Measurements from ENCODE around the gene CYP39A1. TPM values are rescaled to one million over a fixed set of nuclear protein-coding genes. Genes with fewer than 3 reads are reported as not detected.

Gene CYP39A1
- total RNA-seq, 2 donors from 2014 or later, result 0.68 to 1.1 TPM

- TF ChIP-seq, protein P1, sequence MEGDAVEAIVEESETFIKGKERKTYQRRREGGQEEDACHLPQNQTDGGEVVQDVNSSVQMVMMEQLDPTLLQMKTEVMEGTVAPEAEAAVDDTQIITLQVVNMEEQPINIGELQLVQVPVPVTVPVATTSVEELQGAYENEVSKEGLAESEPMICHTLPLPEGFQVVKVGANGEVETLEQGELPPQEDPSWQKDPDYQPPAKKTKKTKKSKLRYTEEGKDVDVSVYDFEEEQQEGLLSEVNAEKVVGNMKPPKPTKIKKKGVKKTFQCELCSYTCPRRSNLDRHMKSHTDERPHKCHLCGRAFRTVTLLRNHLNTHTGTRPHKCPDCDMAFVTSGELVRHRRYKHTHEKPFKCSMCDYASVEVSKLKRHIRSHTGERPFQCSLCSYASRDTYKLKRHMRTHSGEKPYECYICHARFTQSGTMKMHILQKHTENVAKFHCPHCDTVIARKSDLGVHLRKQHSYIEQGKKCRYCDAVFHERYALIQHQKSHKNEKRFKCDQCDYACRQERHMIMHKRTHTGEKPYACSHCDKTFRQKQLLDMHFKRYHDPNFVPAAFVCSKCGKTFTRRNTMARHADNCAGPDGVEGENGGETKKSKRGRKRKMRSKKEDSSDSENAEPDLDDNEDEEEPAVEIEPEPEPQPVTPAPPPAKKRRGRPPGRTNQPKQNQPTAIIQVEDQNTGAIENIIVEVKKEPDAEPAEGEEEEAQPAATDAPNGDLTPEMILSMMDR (IDR thresholded peaks at IDR 0.05), result no peak
- peak; percentile 44 for ATAC-seq (ENCODE audit: insufficient number of reproducible peaks, low FRiP score, low read depth)
- no peaks in the 10 kb centered on the region for H3K27me3 ChIP-seq (replicated peaks; ENCODE audit: insufficient read depth)
- H3K36me3 ChIP-seq, result no peaks in the 10 kb centered on the region
- peak overlapping the region; percentile 35 to 70 for H3K27ac ChIP-seq
- H3K4me3 ChIP-seq, result no peak overlapping the region
- DNase-seq (ENCODE audit: low spot score), result no peak
- H3K4me1 ChIP-seq (ENCODE audit: control insufficient read depth in 1 of 2, low read depth in 2 of 2), result peaks cover 26 to 39% of the 10 kb centered on the region in 2 donors
- no peaks in the 10 kb centered on the region for H3K9me3 ChIP-seq
Measured at GRCh38 chr6:46583721-46584120, 68.9 kb downstream of the CYP39A1 start.

DNA sequence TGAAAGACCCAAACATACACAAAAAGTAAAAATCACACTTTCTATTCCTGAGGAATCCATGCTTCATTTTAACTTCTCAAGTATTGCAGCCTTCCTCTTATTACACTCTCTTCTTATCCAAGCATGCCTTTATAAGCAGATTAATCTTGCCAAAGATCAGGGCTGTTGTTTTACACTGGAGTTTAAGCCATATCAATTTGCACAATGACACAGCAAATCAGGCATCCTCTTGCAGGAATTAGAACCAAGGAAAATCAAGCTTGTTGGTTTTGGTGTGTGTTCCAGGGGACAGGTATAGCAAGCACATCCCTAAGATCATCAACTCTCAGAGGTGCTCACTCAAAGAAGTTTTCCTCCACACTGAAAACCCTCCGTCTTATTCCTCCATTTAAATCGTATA, 69.5 kb downstream of the CYP39A1 start:
- no peak for ATAC-seq (ENCODE audit: insufficient number of reproducible peaks, low FRiP score, low read depth)

DNA sequence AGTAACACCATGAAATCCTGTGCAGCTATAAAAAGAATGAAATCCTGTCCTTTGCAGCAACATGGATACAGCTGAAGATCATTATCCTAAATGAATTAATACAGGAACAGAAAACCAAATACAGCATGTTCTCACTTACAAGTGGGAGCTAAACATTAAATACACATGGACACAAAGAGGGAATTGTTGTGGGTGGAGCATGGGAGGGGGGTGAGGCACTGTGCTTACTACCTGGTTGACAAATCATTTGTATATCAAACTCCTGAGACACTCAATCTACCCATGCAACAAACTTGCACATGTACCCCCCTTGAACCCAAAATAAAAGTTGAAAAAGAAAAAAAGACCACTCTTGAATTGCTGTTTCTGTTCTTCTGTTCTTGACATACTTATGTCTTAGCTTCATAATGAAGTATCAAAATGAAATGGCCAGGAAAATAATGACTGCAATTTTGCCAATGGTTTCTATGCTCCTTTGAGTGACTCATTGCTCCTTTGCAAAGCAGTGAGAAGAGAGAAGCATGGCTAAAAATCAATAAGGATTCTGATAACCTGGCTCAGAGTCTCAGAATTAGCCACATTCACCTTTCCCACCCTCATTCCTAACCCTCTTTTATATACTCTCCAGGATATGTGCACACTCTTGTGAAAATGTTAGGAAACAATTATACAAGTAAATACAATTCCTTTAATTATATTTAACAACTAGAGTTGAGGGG, 71.0 kb downstream of the CYP39A1 start:
- H3K9me3 ChIP-seq, result no peaks in the 10 kb centered on the region
- H3K4me1 ChIP-seq (ENCODE audit: control insufficient read depth in 1 of 2, low read depth in 2 of 2), result peaks cover 14 to 27% of the 10 kb centered on the region in 2 donors
- no peak for DNase-seq (ENCODE audit: low spot score)
- TF ChIP-seq, protein P1 (IDR thresholded peaks at IDR 0.05), result no peak
- no peaks in the 10 kb centered on the region for H3K36me3 ChIP-seq
- no peak for ATAC-seq (ENCODE audit: insufficient number of reproducible peaks, low FRiP score, low read depth)
- H3K27ac ChIP-seq, result no peak overlapping the region
- no peaks in the 10 kb centered on the region for H3K27me3 ChIP-seq (replicated peaks; ENCODE audit: insufficient read depth)
- no peak overlapping the region for H3K4me3 ChIP-seq

More for the DNA sequence above, 69.5 kb downstream of the CYP39A1 start:
- no peaks in the 10 kb centered on the region for H3K27me3 ChIP-seq (replicated peaks; ENCODE audit: insufficient read depth)
- H3K9me3 ChIP-seq, result no peaks in the 10 kb centered on the region
- peaks cover 26 to 39% of the 10 kb centered on the region in 2 donors for H3K4me1 ChIP-seq (ENCODE audit: control insufficient read depth in 1 of 2, low read depth in 2 of 2)
- no peak for DNase-seq (ENCODE audit: low spot score)
- H3K36me3 ChIP-seq, result no peaks in the 10 kb centered on the region
- peak overlapping the region; percentile 35 to 70 for H3K27ac ChIP-seq
- no peak overlapping the region for H3K4me3 ChIP-seq
- TF ChIP-seq, protein P1 (IDR thresholded peaks at IDR 0.05), result no peak

- H3K27ac ChIP-seq, result no peak overlapping the region
- H3K4me1 ChIP-seq (ENCODE audit: control insufficient read depth in 1 of 2, low read depth in 2 of 2), result no peaks in the 10 kb centered on the region
- DNase-seq (ENCODE audit: low spot score) (no peak), ATAC-seq (ENCODE audit: insufficient number of reproducible peaks, low FRiP score, low read depth) (no peak)
- H3K36me3 ChIP-seq, result no peaks in the 10 kb centered on the region
- no peaks in the 10 kb centered on the region for H3K9me3 ChIP-seq
- TF ChIP-seq, protein P1 (IDR thresholded peaks at IDR 0.05), result no peak
- no peaks in the 10 kb centered on the region for H3K27me3 ChIP-seq (replicated peaks; ENCODE audit: insufficient read depth)
- no peak overlapping the region for H3K4me3 ChIP-seq
Measured at GRCh38 chr6:46575530-46575929, 77.1 kb downstream of the CYP39A1 start.

- H3K27ac ChIP-seq, result no peak overlapping the region
Measured at GRCh38 chr6:46573140-46573539, 79.5 kb downstream of the CYP39A1 start.

More at GRCh38 chr6:46573140-46573539, 79.5 kb downstream of the CYP39A1 start:
- DNase-seq (ENCODE audit: low spot score) (no peak), ATAC-seq (ENCODE audit: insufficient number of reproducible peaks, low FRiP score, low read depth) (no peak)
- TF ChIP-seq, protein P1 (IDR thresholded peaks at IDR 0.05), result no peak
- Histone ChIP-seq H3K4me1 (ENCODE audit: control insufficient read depth in 1 of 2, low read depth in 2 of 2) (no peaks in the 10 kb centered on the region), H3K4me3 (no peak overlapping the region), H3K36me3 (no peaks in the 10 kb centered on the region), H3K9me3 (no peaks in the 10 kb centered on the region), H3K27me3 (replicated peaks; ENCODE audit: insufficient read depth) (no peaks in the 10 kb centered on the region)

Data from thoracic aorta (tissue), 2 donors.